ENCODE measurements around the gene CAMK2A. TPM values are rescaled to one million over a fixed set of nuclear protein-coding genes. Genes with fewer than 3 reads are reported as not detected.

Gene CAMK2A
- total RNA-seq, 1 donor from 2014 or later, result 42.6 TPM

GRCh38 chr5:150315245-150315644 is 25.7 kb upstream of the CAMK2A start:
- no peak for DNase-seq

DNA sequence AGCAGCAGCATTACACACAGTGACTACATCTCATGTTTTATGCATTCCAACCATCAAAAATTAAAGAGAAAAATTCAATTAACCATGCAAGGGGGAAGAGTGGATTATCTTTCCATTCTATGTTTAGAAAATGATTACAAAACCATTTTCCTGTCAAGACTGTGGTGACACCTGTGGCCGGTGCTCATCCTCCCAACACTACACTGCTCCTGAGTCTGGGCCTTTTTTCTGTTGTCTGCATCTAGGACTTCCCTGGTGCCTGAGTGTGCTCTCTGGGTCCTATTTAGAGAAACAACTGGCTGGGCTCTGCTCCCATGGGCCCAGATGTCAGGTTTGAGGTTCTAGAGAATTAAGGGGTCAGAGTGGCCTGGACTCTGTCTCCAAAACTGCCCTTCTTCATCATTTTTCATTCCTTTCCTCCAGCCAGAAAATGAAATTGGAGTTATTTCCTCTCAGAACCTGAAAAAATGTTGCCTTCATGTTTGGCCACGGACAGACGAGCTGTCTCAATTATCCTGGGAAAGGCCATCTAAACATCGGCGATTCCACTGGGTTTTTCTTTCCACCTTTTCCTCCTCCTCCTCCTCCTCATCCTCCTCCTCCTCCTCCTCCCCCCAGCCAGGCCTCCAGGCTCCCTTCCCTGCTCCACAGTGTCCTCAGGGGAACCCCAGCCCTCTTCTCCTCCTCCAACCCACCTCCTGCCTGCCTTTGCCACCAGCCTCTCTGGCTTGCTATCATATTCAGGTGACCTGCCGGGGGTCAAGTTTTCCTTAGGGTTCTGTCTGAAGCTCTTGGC is 24.5 kb upstream of the CAMK2A start:
- DNase-seq, result peak; percentile 32

- no peak for DNase-seq
Observed at GRCh38 chr5:150313501-150313900, 23.9 kb upstream of the CAMK2A start.

DNA sequence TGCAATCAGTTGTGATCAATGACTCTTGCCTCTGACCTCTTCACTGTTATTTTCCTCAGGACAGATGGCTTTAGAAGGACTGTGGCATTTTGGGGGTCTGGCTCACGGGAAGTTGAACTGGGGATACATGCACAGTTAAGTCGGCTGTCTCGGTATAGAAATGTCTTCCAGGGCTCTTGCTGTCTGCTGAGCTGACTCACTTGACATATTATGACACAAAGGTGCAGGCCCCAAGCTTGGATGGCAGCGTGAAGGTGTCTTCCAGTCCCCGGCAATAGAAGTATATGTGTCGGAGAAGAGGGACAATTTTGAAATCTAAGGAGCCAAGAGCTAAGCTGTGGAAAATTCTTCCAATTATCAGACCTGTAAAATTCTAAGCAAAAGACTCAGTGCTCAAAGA is 22.9 kb upstream of the CAMK2A start:
- no peak for DNase-seq

- no peak for DNase-seq
Observed at GRCh38 chr5:150311015-150311692, 21.6 kb upstream of the CAMK2A start.

GRCh38 chr5:150310246-150310645 is 20.7 kb upstream of the CAMK2A start:
- DNase-seq, result no peak

GRCh38 chr5:150309886-150310239 is 20.3 kb upstream of the CAMK2A start:
- DNase-seq, result no peak

DNA sequence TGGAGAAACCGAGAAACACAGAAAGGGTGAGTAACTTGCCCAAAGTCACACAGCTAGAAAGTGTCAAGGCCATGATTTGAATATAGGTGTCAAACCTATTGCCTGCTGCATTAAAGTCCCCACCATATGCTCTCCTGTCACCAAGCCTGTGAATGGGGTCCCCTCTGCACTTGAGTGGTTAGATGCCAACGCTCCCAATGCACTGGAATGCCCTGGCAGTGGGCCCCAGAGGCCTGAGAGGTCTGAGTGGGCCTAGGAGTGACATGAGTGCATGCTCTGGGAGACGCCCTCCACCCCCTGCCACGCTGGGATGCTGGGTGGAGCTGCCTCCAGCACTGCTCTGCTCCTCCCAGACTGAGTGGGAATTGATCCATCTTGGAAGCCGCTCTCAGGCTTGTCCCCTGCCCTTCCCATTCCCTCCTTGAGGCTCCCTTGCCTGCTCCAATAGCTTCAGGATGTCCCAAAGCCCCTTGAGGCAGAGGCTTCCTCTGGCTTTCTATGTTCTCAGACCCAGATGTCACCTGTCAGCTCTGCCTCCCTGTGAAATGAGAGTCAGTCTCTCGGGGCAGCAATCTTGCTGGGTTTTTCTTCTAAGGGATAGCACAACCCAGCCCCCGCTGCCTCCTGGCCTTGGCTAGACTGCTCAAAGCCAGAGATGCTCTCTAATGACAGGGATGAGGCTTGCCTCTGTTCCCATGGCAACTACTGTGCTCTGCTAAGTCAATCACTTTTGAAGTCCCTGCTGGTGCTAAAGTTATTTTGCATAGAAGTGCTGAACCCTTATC is 19.7 kb upstream of the CAMK2A start:
- peak; percentile 61 for DNase-seq

DNA sequence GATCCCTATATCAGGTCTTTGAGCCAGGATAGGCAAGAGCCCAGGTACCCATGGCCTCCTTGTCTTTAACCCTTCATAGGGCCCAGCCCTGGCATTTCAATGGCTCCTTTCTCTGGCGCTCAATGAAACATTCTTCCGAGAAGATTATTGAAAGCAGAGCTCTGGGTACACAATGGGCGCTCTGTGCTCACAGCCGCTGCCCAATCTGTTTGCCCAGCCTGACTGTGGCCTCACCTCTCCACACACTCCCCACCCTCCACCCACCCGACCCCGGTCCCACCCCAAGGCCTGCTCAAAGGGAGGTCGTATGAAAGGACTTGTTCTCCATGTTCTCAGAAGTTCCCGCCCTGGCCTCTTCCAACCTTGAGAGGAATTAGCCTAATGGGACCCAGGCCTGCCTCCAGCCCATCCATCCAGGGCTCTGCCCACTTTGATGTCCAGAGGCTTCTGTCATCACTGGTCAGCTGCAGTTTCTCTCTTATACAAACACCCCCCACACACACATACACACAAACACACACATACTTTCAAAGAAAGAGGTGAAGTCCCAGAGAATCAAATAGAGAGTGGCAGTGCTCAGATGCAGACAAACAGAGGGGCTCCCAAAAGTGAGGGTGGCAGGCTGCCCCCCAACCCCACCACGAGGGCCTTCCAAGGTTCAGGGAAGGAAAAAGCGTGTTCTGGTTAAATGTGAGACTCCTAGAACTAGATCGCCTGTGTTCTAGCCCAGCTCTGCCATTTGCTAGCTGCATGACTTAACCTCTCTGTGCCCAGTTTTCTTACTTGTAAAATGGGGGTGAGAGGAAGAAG is 18.2 kb upstream of the CAMK2A start:
- peak; percentile 78 for DNase-seq

GRCh38 chr5:150306775-150307174 is 17.2 kb upstream of the CAMK2A start:
- no peak for DNase-seq

- peak; percentile 27 for DNase-seq
Observed at GRCh38 chr5:150305557-150305956, 16.0 kb upstream of the CAMK2A start.

DNA sequence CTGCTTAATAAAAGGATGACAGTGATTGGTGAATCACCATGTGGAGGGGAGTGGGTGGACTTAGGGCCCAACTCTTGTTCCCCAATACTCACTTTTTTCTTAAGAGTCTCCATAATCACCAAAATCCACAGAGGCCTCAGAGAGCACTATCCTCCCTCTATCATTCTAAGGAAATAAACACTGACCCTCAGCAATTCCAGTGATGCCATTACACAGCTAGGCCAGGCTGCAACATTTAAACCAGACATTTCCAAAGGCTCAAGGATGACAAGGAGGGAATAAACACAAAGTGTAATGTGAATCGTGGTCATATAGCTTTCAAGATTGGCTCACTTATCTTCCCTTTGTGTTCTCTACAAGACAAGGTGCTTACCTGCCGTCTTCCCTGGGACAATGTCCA is 15.5 kb upstream of the CAMK2A start:
- DNase-seq, result no peak

- no peak for DNase-seq
Observed at GRCh38 chr5:150304481-150305081, 15.0 kb upstream of the CAMK2A start.

- DNase-seq, result peak; percentile 93
Observed at GRCh38 chr5:150303660-150304386, 14.2 kb upstream of the CAMK2A start.

DNA sequence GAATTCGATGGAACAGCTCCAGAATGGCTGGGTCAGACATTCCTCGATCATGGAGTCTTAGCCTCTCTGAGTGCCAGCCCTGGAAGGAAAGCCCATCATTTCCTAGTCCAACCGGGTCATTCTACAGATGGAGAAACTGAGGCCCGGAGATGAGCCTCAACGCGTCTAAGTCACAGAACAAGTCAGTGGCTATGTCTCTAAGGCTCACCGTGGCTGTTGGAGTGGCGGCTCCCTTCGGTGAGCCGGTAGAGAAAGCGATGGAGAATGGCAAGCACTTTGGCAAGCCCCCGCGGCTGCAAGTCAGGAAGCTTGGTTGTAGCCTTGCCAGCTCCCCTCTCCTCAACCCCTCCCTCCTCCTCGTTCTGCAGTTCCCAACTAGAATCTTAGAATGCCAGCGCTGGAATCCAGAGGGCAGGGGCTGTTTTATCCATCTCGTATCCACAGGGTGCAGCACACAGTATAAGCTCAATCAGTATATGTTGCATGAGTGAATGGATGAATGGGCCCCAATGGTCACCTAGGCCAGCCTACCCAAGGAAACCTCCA is 13.6 kb upstream of the CAMK2A start:
- peak; percentile 69 for DNase-seq

- peak; percentile 92 for DNase-seq
Observed at GRCh38 chr5:150302301-150303069, 12.9 kb upstream of the CAMK2A start, which contains the start of gene ARSI. Gene ARSI (minus strand): TSS chr5:150302905. CDS start chr5:150302373, 532 bp downstream.

DNA sequence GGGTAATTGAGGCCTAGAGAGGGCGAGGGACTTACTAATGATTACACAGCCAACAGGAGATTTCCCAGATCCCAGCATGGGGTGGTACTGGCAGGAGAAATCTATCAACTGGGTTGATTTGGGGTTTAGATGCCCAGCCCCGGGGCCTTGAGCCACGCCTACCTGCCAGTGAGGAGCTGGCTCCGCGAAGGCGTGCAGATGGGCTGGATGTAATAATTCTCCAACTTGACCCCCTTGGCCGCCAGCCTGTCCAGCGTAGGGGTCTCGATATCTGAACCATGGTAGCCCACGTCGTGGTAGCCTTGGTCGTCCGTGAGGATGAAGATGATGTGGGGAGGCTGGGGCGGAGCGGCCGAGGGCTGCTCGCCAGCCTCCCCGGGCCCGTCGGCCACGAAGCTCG is 12.3 kb upstream of the CAMK2A start:
- no peak for DNase-seq

- DNase-seq, result peak; percentile 83
Observed at GRCh38 chr5:150301170-150301505, 11.6 kb upstream of the CAMK2A start.

GRCh38 chr5:150300496-150301169 is 11.1 kb upstream of the CAMK2A start:
- peak; percentile 49 for DNase-seq
